NK-92 (cell line): ENCODE results near the gene XYLB.
"Not testable (repeated sequence)": the region's sequence is repeated elsewhere in the genome, so short reads cannot be mapped to it uniquely, and the experiment has no call there.

Experiments
- DNase-seq: peaks from one replicate; lab custom pipeline; 2025; ENCODE audit not compliant: unreplicated experiment; lab: John Stamatoyannopoulos, UW

XYLB gene

GRCh38 chr3:38320638-38321037 lies 25.9 kb upstream of the XYLB start:
- not testable (repeated sequence) for DNase-seq

GRCh38 chr3:38323060-38323459 lies 23.5 kb upstream of the XYLB start:
- DNase-seq = no peak

- no peak for DNase-seq
These were observed 21.3 kb upstream of the XYLB start for GRCh38 chr3:38325256-38325655.

- no peak for DNase-seq
These were observed 19.1 kb upstream of the XYLB start for GRCh38 chr3:38327335-38328009.

GRCh38 chr3:38331257-38332022 lies 15.1 kb upstream of the XYLB start:
- no peak for DNase-seq

- DNase-seq = no peak
These were observed 14.4 kb upstream of the XYLB start for GRCh38 chr3:38332201-38332600.

- DNase-seq = no peak
These were observed 12.2 kb upstream of the XYLB start for GRCh38 chr3:38334142-38335055.

GRCh38 chr3:38335263-38335662 lies 11.3 kb upstream of the XYLB start:
- no peak for DNase-seq

GRCh38 chr3:38337703-38338102 lies 8.9 kb upstream of the XYLB start:
- no peak for DNase-seq

GRCh38 chr3:38343797-38344594 lies 2.6 kb upstream of the XYLB start:
- no peak for DNase-seq

- no peak for DNase-seq
These were observed 552 bp upstream of the XYLB start for GRCh38 chr3:38345879-38346586.

- no peak for DNase-seq
These were observed 1.0 kb downstream of the XYLB start for GRCh38 chr3:38347421-38348200.

GRCh38 chr3:38348903-38349302 lies 2.3 kb downstream of the XYLB start:
- DNase-seq = no peak

GRCh38 chr3:38349684-38350359 lies 3.2 kb downstream of the XYLB start:
- DNase-seq = no peak

GRCh38 chr3:38353151-38353550 lies 6.6 kb downstream of the XYLB start:
- DNase-seq = no peak

GRCh38 chr3:38354588-38355330 lies 8.2 kb downstream of the XYLB start:
- no peak for DNase-seq

GRCh38 chr3:38359038-38359437 lies 12.5 kb downstream of the XYLB start:
- no peak for DNase-seq

GRCh38 chr3:38360345-38360744 lies 13.8 kb downstream of the XYLB start:
- no peak for DNase-seq
